MCF 10A (cell line): ENCODE measurements around the gene IL16. TPM values are rescaled to one million over a fixed set of nuclear protein-coding genes. Genes with fewer than 3 reads are reported as not detected.

Source experiments
- BruUV-seq: library from RNA; stranded (reverse); fragments of 400-500 nt; replicated peaks from 2 replicates; lab custom pipeline; 2021; lab: Mats Ljungman, UMichigan
- CTCF ChIA-PET: fragments of 300-600 bp; sonication (Branson Sonifier 250); formaldehyde crosslinking; extraction: SDS; loops from one replicate; lab custom pipeline; 2021; ENCODE audit warnings: antibody characterized with exemption, inconsistent platforms; lab: Yijun Ruan, JAX
- POLR2A ChIA-PET: fragments of 300-600, 350-650 bp; sonication (Branson Sonifier 250); formaldehyde crosslinking; extraction: SDS; loops from one replicate; lab custom pipeline; 2020; ENCODE audit warnings: antibody characterized with exemption, inconsistent platforms; lab: Yijun Ruan, JAX
- DNase-seq: peaks from one replicate; pipeline ENCODE4 v3.0.0-alpha.2; 2018; ENCODE audit not compliant: unreplicated experiment
- H3K27ac Mint-ChIP-seq: one replicate; pipeline ENCODE4 v1.8.0; 2022; ENCODE audit warnings: mild to moderate bottlenecking, low read depth, mixed read lengths; ENCODE audit not compliant: unreplicated experiment
- H3K27me3 Mint-ChIP-seq: one replicate; pipeline ENCODE4 v1.8.0; 2022; ENCODE audit warnings: mixed read lengths; ENCODE audit not compliant: insufficient read depth, unreplicated experiment
- H3K36me3 Mint-ChIP-seq: one replicate; pipeline ENCODE4 v1.8.0; 2022; ENCODE audit warnings: mild to moderate bottlenecking, moderate library complexity, mixed read lengths; ENCODE audit not compliant: insufficient read depth, unreplicated experiment
- H3K4me1 Mint-ChIP-seq: one replicate; pipeline ENCODE4 v1.8.0; 2022; ENCODE audit warnings: mixed read lengths; ENCODE audit not compliant: insufficient read depth, unreplicated experiment
- H3K4me3 Mint-ChIP-seq: one replicate; pipeline ENCODE4 v1.8.0; 2022; ENCODE audit warnings: mild to moderate bottlenecking, moderate library complexity, mixed read lengths; ENCODE audit not compliant: unreplicated experiment
- H3K9me3 Mint-ChIP-seq: one replicate; pipeline ENCODE4 v1.8.0; 2022; ENCODE audit warnings: mixed read lengths; ENCODE audit not compliant: unreplicated experiment
- CTCF ChIP-seq: fragments of 200-600 bp; IDR thresholded peaks from one replicate; pipeline ENCODE4 v1.8.0; 2022; ENCODE audit warnings: antibody characterized with exemption, mild to moderate bottlenecking; ENCODE audit not compliant: unreplicated experiment
- intact Hi-C: fragments of 100-400 bp; cut with micrococcal nuclease; formaldehyde crosslinking; loops from 2 replicates; pipeline ENCODE4 v1.14.1; 2022
- total RNA-seq: library from RNA; stranded (reverse); gene quantifications from 2 replicates; pipeline ENCODE4 v1.2.3, GENCODE V29; 2022

Gene IL16
- total RNA-seq, 1 experiment from 2014 or later: 0.72 TPM

GRCh38 chr15:81161851-81162250 is 34.8 kb upstream of the IL16 start:
- ChIA-PET CTCF (interaction anchor here (0.7 to 18.4 kb wide), 2 partner anchors 104 to 184 kb away, joined by 4 to 271 read pairs; no protein-coding TSS in a partner anchor), POLR2A (no interaction called here)
- H3K36me3 Mint-ChIP-seq: no peaks in the 10 kb centered on the region
- no peak for DNase-seq
- no peak for TF ChIP-seq CTCF
- H3K27me3 Mint-ChIP-seq: no peaks in the 10 kb centered on the region
- intact Hi-C loops: loop anchor here (2.0 kb wide), 1 partner anchor 29 kb away; no protein-coding TSS in a partner anchor
- no peaks in the 10 kb centered on the region for H3K9me3 Mint-ChIP-seq
- H3K4me1 Mint-ChIP-seq: peaks cover 40% of the 10 kb centered on the region
- no peak overlapping the region for H3K4me3 Mint-ChIP-seq
- no TSS peak for BruUV-seq
- H3K27ac Mint-ChIP-seq: no peak overlapping the region

GRCh38 chr15:81163961-81164800 is 32.5 kb upstream of the IL16 start:
- DNase-seq: no peak
- no peak for TF ChIP-seq CTCF
- Mint-ChIP-seq H3K4me3 (no peak overlapping the region), H3K36me3 (no peaks in the 10 kb centered on the region), H3K27me3 (no peaks in the 10 kb centered on the region), H3K9me3 (no peaks in the 10 kb centered on the region), H3K4me1 (peaks cover 45% of the 10 kb centered on the region), H3K27ac (no peak overlapping the region)
- ChIA-PET CTCF (interaction anchor here (0.8 to 18.4 kb wide), 6 partner anchors 9 to 102 kb away, joined by 3 to 271 read pairs (median 4); no protein-coding TSS in a partner anchor), POLR2A (interaction anchor here (0.6 kb wide), 1 partner anchor 41 kb away, joined by 3 read pairs; no protein-coding TSS in a partner anchor)
- intact Hi-C loops: no loop called here
- no TSS peak for BruUV-seq

GRCh38 chr15:81165535-81165934 is 31.1 kb upstream of the IL16 start:
- no peaks in the 10 kb centered on the region for H3K27me3 Mint-ChIP-seq
- no peak overlapping the region for H3K27ac Mint-ChIP-seq
- no peaks in the 10 kb centered on the region for H3K9me3 Mint-ChIP-seq
- peaks cover 47% of the 10 kb centered on the region for H3K4me1 Mint-ChIP-seq
- CTCF ChIA-PET: interaction anchor here (0.6 to 18.4 kb wide), 6 partner anchors 10 to 126 kb away, joined by 3 to 271 read pairs (median 5); no protein-coding TSS in a partner anchor
- POLR2A ChIA-PET: interaction anchor here (0.6 kb wide), 1 partner anchor 1242 kb away, joined by 3 read pairs; no protein-coding TSS in a partner anchor
- BruUV-seq: no TSS peak
- no peak for TF ChIP-seq CTCF
- no peak overlapping the region for H3K4me3 Mint-ChIP-seq
- DNase-seq: no peak
- intact Hi-C loops: no loop called here
- no peaks in the 10 kb centered on the region for H3K36me3 Mint-ChIP-seq

GRCh38 chr15:81166636-81167305 is 29.9 kb upstream of the IL16 start:
- Mint-ChIP-seq H3K4me3 (no peak overlapping the region), H3K36me3 (no peaks in the 10 kb centered on the region), H3K27me3 (no peaks in the 10 kb centered on the region), H3K4me1 (peaks cover 44% of the 10 kb centered on the region), H3K9me3 (no peaks in the 10 kb centered on the region), H3K27ac (no peak overlapping the region)
- TF ChIP-seq CTCF: no peak
- DNase-seq: no peak
- intact Hi-C loops: no loop called here
- no TSS peak for BruUV-seq
- ChIA-PET CTCF (interaction anchor here (0.9 to 18.4 kb wide), 5 partner anchors 11 to 99 kb away, joined by 3 to 271 read pairs (median 4); no protein-coding TSS in a partner anchor), POLR2A (interaction anchor here (1.2 kb wide), 1 partner anchor 10 kb away, joined by 7 read pairs; no protein-coding TSS in a partner anchor)
